HepG2 (cell line): ENCODE measurements around the gene TMEM129. TPM values are rescaled to one million over a fixed set of nuclear protein-coding genes. Genes with fewer than 3 reads are reported as not detected.
A peak's percentile ranks its signal among the peaks of the same experiment; 100 is the strongest.

Source experiments
- ARNTL ChIP-seq: sonication (generic); formaldehyde crosslinking; IDR thresholded peaks from 2 replicates; pipeline ENCODE4 v1.4.0; 2020; ENCODE audit warnings: mild to moderate bottlenecking, missing genetic modification reagents
- ATF3 ChIP-seq: sonication (generic); formaldehyde crosslinking; IDR thresholded peaks from 2 replicates; pipeline ENCODE4 v1.4.0; 2020; ENCODE audit warnings: missing genetic modification reagents
- BATF2 ChIP-seq: sonication (generic); formaldehyde crosslinking; IDR thresholded peaks from 2 replicates; pipeline ENCODE4 v1.8.0; 2022; ENCODE audit warnings: mild to moderate bottlenecking, missing genetic modification reagents, moderate library complexity
- ELF4 ChIP-seq: sonication (generic); formaldehyde crosslinking; IDR thresholded peaks from 2 replicates; pipeline ENCODE4 v1.5.0; 2020; ENCODE audit warnings: missing genetic modification reagents, mild to moderate bottlenecking, moderate library complexity, borderline replicate concordance
- ELK4 ChIP-seq: sonication (generic); formaldehyde crosslinking; IDR thresholded peaks from 2 replicates; pipeline ENCODE4 v1.9.0; 2021; ENCODE audit warnings: missing genetic modification reagents, borderline replicate concordance
- HIVEP1 ChIP-seq: sonication (generic); formaldehyde crosslinking; IDR thresholded peaks from 2 replicates; pipeline ENCODE4 v1.4.0; 2020; ENCODE audit warnings: mild to moderate bottlenecking, missing genetic modification reagents
- HNRNPUL1 ChIP-seq: fragments of 200-400 bp; formaldehyde crosslinking; IDR thresholded peaks from 2 replicates; pipeline ENCODE4 v1.6.1; 2017; ENCODE audit warnings: low read depth, mild to moderate bottlenecking, low read length, moderate library complexity
- HOXA3 ChIP-seq: sonication (generic); formaldehyde crosslinking; IDR thresholded peaks from 2 replicates; pipeline ENCODE4 v1.5.0; 2020; ENCODE audit warnings: missing genetic modification reagents
- LCORL ChIP-seq, 2 experiments: fragments of 450-650 bp in 1 of 2; sonication (generic) in 1 of 2; formaldehyde crosslinking in 1 of 2; IDR thresholded peaks; 2 replicates each; pipeline versions ENCODE4 v1.5.0 to v1.6.1; 2017 to 2020; ENCODE audit warnings: antibody characterized with exemption in 1 of 2, missing genetic modification reagents in 1 of 2
- MAF1 ChIP-seq: sonication (generic); formaldehyde crosslinking; IDR thresholded peaks from 2 replicates; pipeline ENCODE4 v1.5.0; 2020; ENCODE audit warnings: missing genetic modification reagents, borderline replicate concordance
- MBD4 ChIP-seq: IDR thresholded peaks from 2 replicates; pipeline ENCODE4 v1.6.1; 2012; ENCODE audit warnings: low read length, inconsistent platforms, borderline replicate concordance
- MIXL1 ChIP-seq: IDR thresholded peaks from 2 replicates; pipeline ENCODE4 v1.6.1; 2016
- MTF1 ChIP-seq: sonication (generic); formaldehyde crosslinking; IDR thresholded peaks from 2 replicates; pipeline ENCODE4 v1.5.0; 2020; ENCODE audit warnings: missing genetic modification reagents
- NFIB ChIP-seq: sonication (generic); formaldehyde crosslinking; IDR thresholded peaks from 2 replicates; pipeline ENCODE4 v1.9.0; 2021; ENCODE audit warnings: missing genetic modification reagents, mild to moderate bottlenecking, borderline replicate concordance
- PITX1 ChIP-seq: sonication (generic); formaldehyde crosslinking; IDR thresholded peaks from 2 replicates; pipeline ENCODE4 v1.5.1; 2020; ENCODE audit warnings: mild to moderate bottlenecking, missing genetic modification reagents
- POLR2G ChIP-seq: fragments of 200-400 bp; formaldehyde crosslinking; IDR thresholded peaks from 2 replicates; pipeline ENCODE4 v1.6.1; 2018; ENCODE audit warnings: mild to moderate bottlenecking, low read depth, low read length, moderate library complexity
- SP4 ChIP-seq: sonication (generic); formaldehyde crosslinking; IDR thresholded peaks from 2 replicates; pipeline ENCODE4 v1.8.1; 2023; ENCODE audit warnings: mild to moderate bottlenecking, missing genetic modification reagents
- TBL1XR1 ChIP-seq: fragments of 150-350 bp; IDR thresholded peaks from 2 replicates; pipeline ENCODE4 v1.6.1; 2014; ENCODE audit warnings: borderline replicate concordance, low read length; ENCODE audit not compliant: partially characterized antibody
- TSC22D2 ChIP-seq: sonication (generic); formaldehyde crosslinking; IDR thresholded peaks from 2 replicates; pipeline ENCODE4 v1.5.1; 2020; ENCODE audit warnings: missing genetic modification reagents, mild to moderate bottlenecking, borderline replicate concordance
- ZBTB4 ChIP-seq: sonication (generic); formaldehyde crosslinking; IDR thresholded peaks from 2 replicates; pipeline ENCODE4 v1.4.0; 2020; ENCODE audit warnings: missing genetic modification reagents, mild to moderate bottlenecking, borderline replicate concordance
- ZNF274 ChIP-seq: sonication (generic); formaldehyde crosslinking; IDR thresholded peaks from 2 replicates; pipeline ENCODE4 v1.5.1; 2020; ENCODE audit warnings: mild to moderate bottlenecking, missing genetic modification reagents
- ZNF704 ChIP-seq: sonication (generic); formaldehyde crosslinking; IDR thresholded peaks from 2 replicates; pipeline ENCODE4 v1.8.1; 2023; ENCODE audit warnings: mild to moderate bottlenecking, inconsistent platforms, moderate library complexity, missing genetic modification reagents, borderline replicate concordance
- polyA plus RNA-seq, 8 experiments: library from polyadenylated mRNA; depleted of rRNA in 3 of 8; stranded (reverse) in 7 of 8; unstranded in 1 of 8; fragments of >200 nt; fragmentation: Illumina TruSeq in 4 of 8; extraction: Trizol in 4 of 8; gene quantifications; 2 replicates each; pipeline versions ENCODE4 v1.2.1 to v1.2.3, GENCODE V29; 2011 to 2016; ENCODE audit warnings: low read depth in 4 of 8, missing spikeins in 1 of 8, mixed read lengths in 1 of 8; ENCODE audit not compliant: insufficient read depth in 1 of 8
- total RNA-seq, 5 experiments: library from RNA; depleted of rRNA; stranded (reverse); fragments of >200 nt; fragmentation: Illumina TruSeq; extraction: Trizol; gene quantifications; 2 replicates each; pipeline ENCODE4 v1.2.3, GENCODE V29; 2016; ENCODE audit warnings: low read depth in 1 of 5

Gene TMEM129
- total and polyA plus RNA-seq, 2 of the 13 experiments (the other 11 are each of a cell fraction or from before 2014, with no cell fraction given): 19.0 to 25.8 TPM

- TF ChIP-seq LCORL (IDR thresholded peaks at IDR 0.05) (no peak), LCORL (CRISPR knock-in tag; IDR thresholded peaks at IDR 0.05) (peak; percentile 50), MIXL1 (no peak), HNRNPUL1 (no peak), NFIB (CRISPR knock-in tag) (no peak), ATF3 (no peak), BATF2 (CRISPR knock-in tag) (no peak), SP4 (CRISPR knock-in tag) (no peak), PITX1 (0 out of 2 replicates have a peak, but pooled peaks have one; percentile 42), MBD4 (no peak), ARNTL (CRISPR knock-in tag) (peak; percentile 52; the same call in 1 of the 2 replicates), HOXA3 (CRISPR knock-in tag) (peak; percentile 27; the same call in 1 of the 2 replicates), HIVEP1 (no peak; the same call in 1 of the 2 replicates), ZBTB4 (CRISPR knock-in tag) (no peak), ELK4 (CRISPR knock-in tag) (no peak), TSC22D2 (CRISPR knock-in tag) (no peak), ZNF704 (CRISPR knock-in tag) (no peak), MTF1 (CRISPR knock-in tag) (no peak), ZNF274 (CRISPR knock-in tag) (no peak), TBL1XR1 (no peak), ELF4 (CRISPR knock-in tag) (no peak), POLR2G (0 out of 2 replicates have a peak, but pooled peaks have one; percentile 19), MAF1 (CRISPR knock-in tag) (no peak)
Observed at GRCh38 chr4:1751919-1752283, 30.8 kb upstream of the TMEM129 start (continued).
